Bronchial smooth muscle cell (primary cell): Measurements from ENCODE around the gene GPR89B. TPM values are rescaled to one million over a fixed set of nuclear protein-coding genes. Genes with fewer than 3 reads are reported as not detected.

Experiments used
- total RNA-seq: library from RNA; depleted of rRNA; stranded (reverse); fragments of >200 nt; gene quantifications from 2 replicates; pipeline ENCODE4 v1.2.1, GENCODE V29; 2014

GPR89B gene
- total RNA-seq: 16.0 and 22.9 TPM in 2 replicates

GRCh38 chr1:147928236-147929132 is at the start of gene GPR89B:
Gene GPR89B, plus strand, starts transcription at chr1:147928420. Its CDS starts 117 bp downstream, at chr1:147928537.

GRCh38 chr1:147902253-147902845 is 25.9 kb upstream of the GPR89B start, which contains the start of gene GJA8:
Gene GJA8, plus strand, starts transcription at chr1:147902795. Its CDS starts 5,161 bp downstream, at chr1:147907956.

Other genes with a start within 250 kb of the GPR89B start
- gene GJA5, start 167.8 kb upstream of the GPR89B start, total RNA-seq: under 0.01 TPM in 1 of 2 replicates, not detected in the other
- not detected in 2 replicates for gene GJA8, start 25.6 kb upstream of the GPR89B start, total RNA-seq
- gene NBPF11, start 223.9 kb downstream of the GPR89B start, total RNA-seq: 4.6 and 4.9 TPM in 2 replicates